Measurements from ENCODE around the gene NENF. TPM values are rescaled to one million over a fixed set of nuclear protein-coding genes. Genes with fewer than 3 reads are reported as not detected.

The NENF gene
- polyA plus RNA-seq, 1 donor (not counting 4 experiments of a cell fraction or from before 2014, with no cell fraction given): 65.6 TPM

- dilution Hi-C loops (cut with MboI; ENCODE audit: extremely low pct_ligation_motif_present, low sequenced_read_pairs): no loop called here
- H3K27ac ChIP-seq (ENCODE audit: control insufficient read depth, insufficient read depth, low read length): no peak overlapping the region
- H3K36me3 ChIP-seq (ENCODE audit: control insufficient read depth in 2 of 2, extremely low read depth in 1 of 2, insufficient read depth in 2 of 2, low read length in 2 of 2): peaks cover 5% of the 10 kb centered on the region in 2 experiments
- peaks cover 15% of the 10 kb centered on the region for H3K79me2 ChIP-seq (ENCODE audit: control insufficient read depth, insufficient read depth, low read length)
- no peaks in the 10 kb centered on the region for H3K4me1 ChIP-seq (ENCODE audit: control insufficient read depth, extremely low read depth, insufficient read depth, low read length)
- FAIRE-seq: no peak
- no peak for TF ChIP-seq CTCF (optimal IDR thresholded peaks at IDR 0.05 in 1 of 3, IDR thresholded peaks at IDR 0.05 in 1 of 3, conservative IDR thresholded peaks at IDR 0.05 in 1 of 3; ENCODE audit: extremely low read depth in 1 of 3, insufficient read depth in 2 of 3, low read length in 3 of 3)
- TF ChIP-seq EZH2 (IDR thresholded peaks at IDR 0.05; ENCODE audit: low read length): no peak
- H3K9ac ChIP-seq (ENCODE audit: control insufficient read depth, extremely low read depth, insufficient read depth, low read length): no peak overlapping the region
- no peaks in the 10 kb centered on the region for H4K20me1 ChIP-seq (ENCODE audit: control insufficient read depth, extremely low read depth, insufficient read depth, low read length)
- DNase-seq (ENCODE audit: low read depth, low spot score): no peak
- no peak overlapping the region for H2AFZ ChIP-seq (ENCODE audit: control insufficient read depth, low read length)
- no peaks in the 10 kb centered on the region for H3K9me1 ChIP-seq (ENCODE audit: control insufficient read depth, extremely low read depth, insufficient read depth, low read length)
- H3K9me3 ChIP-seq (ENCODE audit: control insufficient read depth, low read depth, low read length): no peaks in the 10 kb centered on the region
- no peak overlapping the region for H3K4me3 ChIP-seq (ENCODE audit: control insufficient read depth in 2 of 3, extremely low read depth in 1 of 3, insufficient read depth in 2 of 3, low read depth in 1 of 3, low read length in 3 of 3)
- H3K4me2 ChIP-seq (ENCODE audit: control insufficient read depth, extremely low read depth, insufficient read depth, low read depth, low read length): no peak overlapping the region
- H3K27me3 ChIP-seq (ENCODE audit: control insufficient read depth, extremely low read depth, insufficient read depth, low read length): no peaks in the 10 kb centered on the region
Observed at GRCh38 chr1:212442408-212442807, 9.7 kb downstream of the NENF start.

- DNase-seq (ENCODE audit: low read depth, low spot score) (no peak), FAIRE-seq (no peak)
- Histone ChIP-seq H3K36me3 (ENCODE audit: control insufficient read depth in 2 of 2, extremely low read depth in 1 of 2, insufficient read depth in 2 of 2, low read length in 2 of 2) (peaks cover 5% of the 10 kb centered on the region in 2 experiments), H3K27ac (ENCODE audit: control insufficient read depth, insufficient read depth, low read length) (no peak overlapping the region), H3K9me3 (ENCODE audit: control insufficient read depth, low read depth, low read length) (no peaks in the 10 kb centered on the region), H3K27me3 (ENCODE audit: control insufficient read depth, extremely low read depth, insufficient read depth, low read length) (no peaks in the 10 kb centered on the region), H3K9me1 (ENCODE audit: control insufficient read depth, extremely low read depth, insufficient read depth, low read length) (no peaks in the 10 kb centered on the region), H4K20me1 (ENCODE audit: control insufficient read depth, extremely low read depth, insufficient read depth, low read length) (no peaks in the 10 kb centered on the region), H3K9ac (ENCODE audit: control insufficient read depth, extremely low read depth, insufficient read depth, low read length) (no peak overlapping the region), H3K4me2 (ENCODE audit: control insufficient read depth, extremely low read depth, insufficient read depth, low read depth, low read length) (no peak overlapping the region), H3K4me1 (ENCODE audit: control insufficient read depth, extremely low read depth, insufficient read depth, low read length) (no peaks in the 10 kb centered on the region), H2AFZ (ENCODE audit: control insufficient read depth, low read length) (no peak overlapping the region), H3K79me2 (ENCODE audit: control insufficient read depth, insufficient read depth, low read length) (no peaks in the 10 kb centered on the region), H3K4me3 (ENCODE audit: control insufficient read depth in 2 of 3, extremely low read depth in 1 of 3, insufficient read depth in 2 of 3, low read depth in 1 of 3, low read length in 3 of 3) (no peak overlapping the region)
- TF ChIP-seq EZH2 (IDR thresholded peaks at IDR 0.05; ENCODE audit: low read length) (no peak), CTCF (optimal IDR thresholded peaks at IDR 0.05 in 1 of 3, IDR thresholded peaks at IDR 0.05 in 1 of 3, conservative IDR thresholded peaks at IDR 0.05 in 1 of 3; ENCODE audit: extremely low read depth in 1 of 3, insufficient read depth in 2 of 3, low read length in 3 of 3) (no peak)
- dilution Hi-C loops (cut with MboI; ENCODE audit: extremely low pct_ligation_motif_present, low sequenced_read_pairs): no loop called here
Observed at GRCh38 chr1:212446333-212446732, 13.6 kb downstream of the NENF start.

All from keratinocyte (primary cell).